Ovary (tissue), 9 donors: ENCODE data around the gene MBD4. TPM values are rescaled to one million over a fixed set of nuclear protein-coding genes. Genes with fewer than 3 reads are reported as not detected.

Experiments
- DNase-seq, 5 donors: peaks; one replicate each; pipeline ENCODE4 v3.0.0-alpha.2; 2019 to 2020
- H3K27ac ChIP-seq, 2 donors: fragments of 200-600 bp; one replicate each; pipeline versions ENCODE4 v1.5.1 to v1.8.0; 2019 to 2022
- H3K27me3 ChIP-seq: fragments of 200-600 bp; one replicate; pipeline ENCODE4 v1.8.0; 2022
- H3K36me3 ChIP-seq: fragments of 200-600 bp; sonication (generic); one replicate; pipeline ENCODE4 v1.5.1; 2019
- H3K4me1 ChIP-seq: one replicate; pipeline ENCODE4 v1.8.1; 2013; ENCODE audit warnings: mild to moderate bottlenecking, moderate library complexity; ENCODE audit not compliant: insufficient read depth
- H3K4me3 ChIP-seq: fragments of 200-600 bp; sonication (generic); one replicate; pipeline ENCODE4 v1.5.1; 2017
- H3K9me3 ChIP-seq, 2 donors: fragments of 200-600 bp in 1 of 2; sonication (generic) in 1 of 2; one replicate each; pipeline versions ENCODE4 v1.5.1 to v1.8.1; 2013 to 2019; ENCODE audit warnings: mild to moderate bottlenecking in 1 of 2, moderate library complexity in 1 of 2
- CTCF ChIP-seq, 3 donors: fragments of 450-650 bp in 2 of 3; fragments of 200-600 bp in 1 of 3; IDR thresholded peaks; one replicate each; pipeline versions ENCODE4 v1.5.1 to v1.8.0; 2016 to 2022; ENCODE audit warnings: antibody characterized with exemption in 3 of 3, mild to moderate bottlenecking in 1 of 3
- EP300 ChIP-seq: sonication (generic); formaldehyde crosslinking; IDR thresholded peaks from one replicate; pipeline ENCODE4 v1.6.1; 2017; ENCODE audit warnings: antibody characterized with exemption
- POLR2A ChIP-seq: fragments of 450-650 bp; IDR thresholded peaks from one replicate; pipeline ENCODE4 v1.6.1; 2017; ENCODE audit warnings: antibody characterized with exemption, mild to moderate bottlenecking, moderate library complexity
- WGBS, 3 donors: extraction: QIAGEN DNeasy Blood & Tissue Kit in 1 of 3; methylation state at CpG; one replicate each; pipeline versions ENCODE4 v1.1.5 to v1.1.7; 2013 to 2017; 5-methylcytosine and 5-hydroxymethylcytosine counted together
- intact Hi-C, 4 donors: fragments of 100-400 bp; cut with DNase I; formaldehyde crosslinking; loops; one replicate each; pipeline versions ENCODE4 v1.11.0 to v1.15.1; 2022 to 2023
- polyA plus RNA-seq, 2 donors: library from polyadenylated mRNA; stranded (reverse); fragments of 200-250 nt in 1 of 2; fragments of 350-450 nt in 1 of 2; fragmentation: Illumina TruSeq in 1 of 2; extraction: RNeasy Lipid Tissue Mini Kit (QIAGEN cat#74804) in 1 of 2; gene quantifications; one replicate each; pipeline ENCODE4 v1.2.3, GENCODE V29; 2013 to 2014
- total RNA-seq, 7 donors: library from RNA; depleted of rRNA in 2 of 7; stranded (reverse); fragments of >200 nt in 2 of 7; fragmentation: NEBNext Ultra II Directional in 3 of 7; extraction: Animal tissue kit (Norgen Biotek cat#: 25700) in 3 of 7; gene quantifications; one replicate each; pipeline versions ENCODE4 v1.1.0 to v1.2.4, GENCODE V29; 2016 to 2023
- donor health status: DM: no; HTN: no; CAD: no; lungs with moderate emphysema.
- donor health status: DM: no; HTN: no; CAD: no.
- donor health status: Bipolar disorder and iron deficiency.
- donor health status: DM: yes; HTN: yes; CAD: no.
- donor health status: DM: no; HTN: no; CAD: no.
- donor health status: DM: yes; HTN: yes; CAD: no.

Gene MBD4
- total and polyA plus RNA-seq, 9 donors, result 19.5 to 60.0 (median 29.2) TPM

GRCh38 chr3:129442947-129443346 is 3.2 kb upstream of the MBD4 start:
- Histone ChIP-seq H3K4me1 (peaks cover 9% of the 10 kb centered on the region), H3K9me3 (no peaks in the 10 kb centered on the region), H3K27me3 (no peaks in the 10 kb centered on the region), H3K36me3 (no peaks in the 10 kb centered on the region), H3K4me3 (no peak overlapping the region), H3K27ac (peak overlapping the region in 1 of 2 donors; percentile 16)
- no peak for TF ChIP-seq CTCF (IDR thresholded peaks at IDR 0.05)
- no peak for TF ChIP-seq EP300
- TF ChIP-seq POLR2A, result no peak
- intact Hi-C loops, result no loop called here
- DNase-seq, result no peak

- no peak overlapping the region for H3K4me3 ChIP-seq
- H3K4me1 ChIP-seq, result peaks cover 9% of the 10 kb centered on the region
- no peaks in the 10 kb centered on the region for H3K9me3 ChIP-seq
- H3K27me3 ChIP-seq, result no peaks in the 10 kb centered on the region
- DNase-seq, result no peak
- WGBS, 3 donors, result 27 to 36% (median 29%) methylated on average over 2 of the region's 2 CpGs
- H3K27ac ChIP-seq, result peak overlapping the region; percentile 32 to 59
- intact Hi-C loops, result no loop called here
- H3K36me3 ChIP-seq, result no peaks in the 10 kb centered on the region
- no peak for TF ChIP-seq EP300
Observed at GRCh38 chr3:129442486-129442885, 2.7 kb upstream of the MBD4 start.

GRCh38 chr3:129441782-129442181 is 2.0 kb upstream of the MBD4 start:
- TF ChIP-seq CTCF (IDR thresholded peaks at IDR 0.05), result no peak
- no peak for TF ChIP-seq EP300
- TF ChIP-seq POLR2A, result no peak
- Histone ChIP-seq H3K27ac (peak overlapping the region; percentile 32 to 59), H3K4me1 (peaks cover 9% of the 10 kb centered on the region), H3K9me3 (no peaks in the 10 kb centered on the region), H3K4me3 (peak overlapping the region; percentile 7), H3K36me3 (no peaks in the 10 kb centered on the region), H3K27me3 (no peaks in the 10 kb centered on the region)
- intact Hi-C loops, result no loop called here
- peak in 3 of 5 donors; percentile 44 to 57 (median 46) for DNase-seq
- WGBS, 3 donors, result 1 to 4% (median 3%) methylated on average over 4 of the region's 4 CpGs

- no peaks in the 10 kb centered on the region for H3K9me3 ChIP-seq
- DNase-seq, result no peak
- no peaks in the 10 kb centered on the region for H3K36me3 ChIP-seq
- WGBS, 3 donors, result 33 to 38% (median 33%) methylated on average over 9 of the region's 9 CpGs
- TF ChIP-seq EP300, result no peak
- no peak for TF ChIP-seq POLR2A
- no peak for TF ChIP-seq CTCF (IDR thresholded peaks at IDR 0.05)
- intact Hi-C loops, result no loop called here
- peaks cover 9% of the 10 kb centered on the region for H3K4me1 ChIP-seq
- H3K4me3 ChIP-seq, result peak overlapping the region; percentile 96
- peak overlapping the region; percentile 88 to 95 for H3K27ac ChIP-seq
- no peaks in the 10 kb centered on the region for H3K27me3 ChIP-seq
Observed at GRCh38 chr3:129441215-129441614, 1.5 kb upstream of the MBD4 start.

- peaks cover 9% of the 10 kb centered on the region for H3K4me1 ChIP-seq
- H3K27ac ChIP-seq, result peak overlapping the region; percentile 88 to 95
- H3K9me3 ChIP-seq, result no peaks in the 10 kb centered on the region
- H3K27me3 ChIP-seq, result no peaks in the 10 kb centered on the region
- TF ChIP-seq CTCF (IDR thresholded peaks at IDR 0.05) (no peak), POLR2A (no peak), EP300 (no peak)
- no peak for DNase-seq
- H3K36me3 ChIP-seq, result no peaks in the 10 kb centered on the region
- H3K4me3 ChIP-seq, result peak overlapping the region; percentile 96
- intact Hi-C loops, result no loop called here
- 5 to 6% (median 6%) methylated on average over 9 of the region's 9 CpGs for WGBS, 3 donors
Observed at GRCh38 chr3:129440618-129441190, 956 bp upstream of the MBD4 start.
